ENCODE results near the gene UGT1A4.
A peak's percentile ranks its signal among the peaks of the same experiment; 100 is the strongest.

The UGT1A4 gene

GRCh38 chr2:233791151-233791882, 72.8 kb downstream of the UGT1A4 start:
- no peak for DNase-seq (ENCODE audit: low read depth)

- no peak for DNase-seq (ENCODE audit: low read depth)
These were observed 73.4 kb downstream of the UGT1A4 start for GRCh38 chr2:233791883-233792329.

GRCh38 chr2:233792720-233793119, 74.2 kb downstream of the UGT1A4 start:
- DNase-seq (ENCODE audit: low read depth): no peak

GRCh38 chr2:233793465-233794127, 75.1 kb downstream of the UGT1A4 start:
- DNase-seq (ENCODE audit: low read depth): no peak

GRCh38 chr2:233794128-233794658, 75.7 kb downstream of the UGT1A4 start:
- no peak for DNase-seq (ENCODE audit: low read depth)

- DNase-seq (ENCODE audit: low read depth): no peak
These were observed 77.2 kb downstream of the UGT1A4 start for GRCh38 chr2:233795735-233796171.

GRCh38 chr2:233796254-233796653, 77.7 kb downstream of the UGT1A4 start:
- DNase-seq (ENCODE audit: low read depth): no peak

- DNase-seq (ENCODE audit: low read depth): no peak
These were observed 80.0 kb downstream of the UGT1A4 start for GRCh38 chr2:233798335-233799086.

GRCh38 chr2:233799087-233799665, 80.6 kb downstream of the UGT1A4 start:
- DNase-seq (ENCODE audit: low read depth): no peak

GRCh38 chr2:233799716-233800115, 81.2 kb downstream of the UGT1A4 start:
- DNase-seq (ENCODE audit: low read depth): no peak

GRCh38 chr2:233800208-233800607, 81.7 kb downstream of the UGT1A4 start:
- no peak for DNase-seq (ENCODE audit: low read depth)

GRCh38 chr2:233801357-233802131, 83.0 kb downstream of the UGT1A4 start:
- peak; percentile 6 for DNase-seq (ENCODE audit: low read depth)

GRCh38 chr2:233802132-233802815, 83.7 kb downstream of the UGT1A4 start:
- DNase-seq (ENCODE audit: low read depth): no peak

GRCh38 chr2:233803292-233803911, 84.9 kb downstream of the UGT1A4 start:
- no peak for DNase-seq (ENCODE audit: low read depth)

- DNase-seq (ENCODE audit: low read depth): no peak
These were observed 85.5 kb downstream of the UGT1A4 start for GRCh38 chr2:233803994-233804393.

- no peak for DNase-seq (ENCODE audit: low read depth)
These were observed 88.8 kb downstream of the UGT1A4 start for GRCh38 chr2:233807215-233807865.

- no peak for DNase-seq (ENCODE audit: low read depth)
These were observed 89.7 kb downstream of the UGT1A4 start for GRCh38 chr2:233807966-233808935.

GRCh38 chr2:233810385-233810784, 91.8 kb downstream of the UGT1A4 start:
- no peak for DNase-seq (ENCODE audit: low read depth)

GRCh38 chr2:233811087-233811486, 92.6 kb downstream of the UGT1A4 start:
- DNase-seq (ENCODE audit: low read depth): no peak
